22Rv1 (cell line): ENCODE results near the gene EID3.

Source experiments
- CTCF ChIP-seq: fragments of 450-650 bp; IDR thresholded peaks from 2 replicates; pipeline ENCODE4 v1.5.1; 2017; ENCODE audit warnings: mild to moderate bottlenecking
- ZFX ChIP-seq: fragments of 450-650 bp; IDR thresholded peaks from 2 replicates; pipeline ENCODE4 v1.6.1; 2017; ENCODE audit warnings: antibody characterized with exemption, borderline replicate concordance

- TF ChIP-seq CTCF (no peak), ZFX (no peak)
These were observed 17.6 kb upstream of the EID3 start for GRCh38 chr12:104285740-104286515.
